T-helper 17 cell (primary cell): ENCODE measurements around the gene SLC8A1. TPM values are rescaled to one million over a fixed set of nuclear protein-coding genes. Genes with fewer than 3 reads are reported as not detected.

ENCODE experiments used
- ATAC-seq: fragments of 150-1000 bp; cut with Tn5 transposase; 2 replicates; pipeline ENCODE4 v1.10.0; 2021; ENCODE audit warnings: mild to moderate bottlenecking, moderate library complexity
- DNase-seq, 3 donors: peaks; one replicate each; pipeline versions ENCODE4 v3.0.0 to v3.0.0-alpha.2; 2020 to 2021
- H3K9me3 ChIP-seq: one replicate; pipeline ENCODE4 v1.7.0; 2013; ENCODE audit warnings: low read length, mild to moderate bottlenecking; ENCODE audit not compliant: control insufficient read depth, poor library complexity, severe bottlenecking
- H3K27ac Mint-ChIP-seq: one replicate; pipeline ENCODE4 v1.8.0; 2022; ENCODE audit warnings: mild to moderate bottlenecking, moderate library complexity, mixed read lengths
- H3K27me3 Mint-ChIP-seq: one replicate; pipeline ENCODE4 v1.8.0; 2022; ENCODE audit warnings: mixed read lengths
- H3K36me3 Mint-ChIP-seq: one replicate; pipeline ENCODE4 v1.8.0; 2022; ENCODE audit warnings: low read depth, mixed read lengths
- H3K4me1 Mint-ChIP-seq: one replicate; pipeline ENCODE4 v1.8.0; 2022; ENCODE audit warnings: mild to moderate bottlenecking, mixed read lengths
- H3K4me3 Mint-ChIP-seq: one replicate; pipeline ENCODE4 v1.8.0; 2022; ENCODE audit warnings: mild to moderate bottlenecking, moderate library complexity, mixed read lengths
- total RNA-seq, 4 donors: library from RNA in 2 of 4; stranded (reverse) in 2 of 4; gene quantifications; one replicate each; pipeline ENCODE4 v1.2.3 and lab custom pipeline; 2022 to 2026

Gene SLC8A1
- total RNA-seq, 2 donors from 2014 or later: 0.26 to 1.4 TPM

GRCh38 chr2:40118622-40119021, 333.3 kb downstream of the SLC8A1 start:
- no peaks in the 10 kb centered on the region for H3K9me3 ChIP-seq
- no peak overlapping the region for H3K4me3 Mint-ChIP-seq
- DNase-seq: no peak
- no peaks in the 10 kb centered on the region for H3K4me1 Mint-ChIP-seq
- H3K27me3 Mint-ChIP-seq: peaks cover 6% of the 10 kb centered on the region
- ATAC-seq: no peak
- no peaks in the 10 kb centered on the region for H3K36me3 Mint-ChIP-seq
- H3K27ac Mint-ChIP-seq: no peak overlapping the region

- Mint-ChIP-seq H3K27me3 (no peaks in the 10 kb centered on the region), H3K4me1 (no peaks in the 10 kb centered on the region), H3K36me3 (no peaks in the 10 kb centered on the region), H3K4me3 (no peak overlapping the region), H3K27ac (no peak overlapping the region)
- ATAC-seq: no peak
- no peak for DNase-seq
- H3K9me3 ChIP-seq: no peaks in the 10 kb centered on the region
Observed at GRCh38 chr2:40115894-40116293, 336.0 kb downstream of the SLC8A1 start.

- H3K27ac Mint-ChIP-seq: no peak overlapping the region
- H3K27me3 Mint-ChIP-seq: no peaks in the 10 kb centered on the region
- no peaks in the 10 kb centered on the region for H3K4me1 Mint-ChIP-seq
- no peaks in the 10 kb centered on the region for H3K9me3 ChIP-seq
- no peak overlapping the region for H3K4me3 Mint-ChIP-seq
- ATAC-seq (no peak), DNase-seq (no peak)
- no peaks in the 10 kb centered on the region for H3K36me3 Mint-ChIP-seq
Observed at GRCh38 chr2:40115348-40115747, 336.5 kb downstream of the SLC8A1 start.

GRCh38 chr2:40113997-40114396, 337.9 kb downstream of the SLC8A1 start:
- H3K4me3 Mint-ChIP-seq: no peak overlapping the region
- H3K4me1 Mint-ChIP-seq: no peaks in the 10 kb centered on the region
- H3K36me3 Mint-ChIP-seq: no peaks in the 10 kb centered on the region
- H3K27me3 Mint-ChIP-seq: no peaks in the 10 kb centered on the region
- ATAC-seq: no peak
- no peak for DNase-seq
- no peaks in the 10 kb centered on the region for H3K9me3 ChIP-seq
- H3K27ac Mint-ChIP-seq: no peak overlapping the region

- Mint-ChIP-seq H3K27ac (no peak overlapping the region), H3K4me1 (no peaks in the 10 kb centered on the region), H3K27me3 (no peaks in the 10 kb centered on the region), H3K36me3 (no peaks in the 10 kb centered on the region), H3K4me3 (no peak overlapping the region)
- ATAC-seq (no peak), DNase-seq (no peak)
- no peaks in the 10 kb centered on the region for H3K9me3 ChIP-seq
Observed at GRCh38 chr2:40113272-40113968, 338.5 kb downstream of the SLC8A1 start.

- Mint-ChIP-seq H3K4me1 (no peaks in the 10 kb centered on the region), H3K36me3 (no peaks in the 10 kb centered on the region), H3K27ac (no peak overlapping the region), H3K4me3 (no peak overlapping the region), H3K27me3 (no peaks in the 10 kb centered on the region)
- no peaks in the 10 kb centered on the region for H3K9me3 ChIP-seq
- ATAC-seq (no peak), DNase-seq (no peak)
Observed at GRCh38 chr2:40109381-40109780, 342.5 kb downstream of the SLC8A1 start.

- DNase-seq (no peak), ATAC-seq (no peak)
- no peak overlapping the region for H3K4me3 Mint-ChIP-seq
- no peaks in the 10 kb centered on the region for H3K4me1 Mint-ChIP-seq
- H3K27ac Mint-ChIP-seq: no peak overlapping the region
- no peaks in the 10 kb centered on the region for H3K36me3 Mint-ChIP-seq
- no peaks in the 10 kb centered on the region for H3K27me3 Mint-ChIP-seq
- H3K9me3 ChIP-seq: no peaks in the 10 kb centered on the region
Observed at GRCh38 chr2:40108851-40109250, 343.0 kb downstream of the SLC8A1 start.

GRCh38 chr2:40106061-40106460, 345.8 kb downstream of the SLC8A1 start:
- ATAC-seq: no peak
- no peak overlapping the region for H3K27ac Mint-ChIP-seq
- DNase-seq: no peak
- H3K27me3 Mint-ChIP-seq: no peaks in the 10 kb centered on the region
- H3K9me3 ChIP-seq: no peaks in the 10 kb centered on the region
- H3K36me3 Mint-ChIP-seq: no peaks in the 10 kb centered on the region
- H3K4me1 Mint-ChIP-seq: no peaks in the 10 kb centered on the region
- no peak overlapping the region for H3K4me3 Mint-ChIP-seq

- DNase-seq (no peak), ATAC-seq (no peak)
- Mint-ChIP-seq H3K4me3 (no peak overlapping the region), H3K27ac (no peak overlapping the region), H3K4me1 (no peaks in the 10 kb centered on the region), H3K36me3 (no peaks in the 10 kb centered on the region), H3K27me3 (no peaks in the 10 kb centered on the region)
- H3K9me3 ChIP-seq: no peaks in the 10 kb centered on the region
Observed at GRCh38 chr2:40105593-40105992, 346.3 kb downstream of the SLC8A1 start.

GRCh38 chr2:40103590-40103989, 348.3 kb downstream of the SLC8A1 start:
- Mint-ChIP-seq H3K4me1 (no peaks in the 10 kb centered on the region), H3K27me3 (no peaks in the 10 kb centered on the region), H3K36me3 (no peaks in the 10 kb centered on the region), H3K4me3 (no peak overlapping the region), H3K27ac (no peak overlapping the region)
- H3K9me3 ChIP-seq: no peaks in the 10 kb centered on the region
- ATAC-seq: no peak
- DNase-seq: no peak

GRCh38 chr2:40103163-40103562, 348.7 kb downstream of the SLC8A1 start:
- ATAC-seq: no peak
- H3K36me3 Mint-ChIP-seq: no peaks in the 10 kb centered on the region
- H3K27me3 Mint-ChIP-seq: no peaks in the 10 kb centered on the region
- H3K4me3 Mint-ChIP-seq: no peak overlapping the region
- no peak overlapping the region for H3K27ac Mint-ChIP-seq
- H3K4me1 Mint-ChIP-seq: no peaks in the 10 kb centered on the region
- H3K9me3 ChIP-seq: no peaks in the 10 kb centered on the region
- DNase-seq: no peak

GRCh38 chr2:40102447-40102846, 349.4 kb downstream of the SLC8A1 start:
- Mint-ChIP-seq H3K27me3 (no peaks in the 10 kb centered on the region), H3K4me3 (no peak overlapping the region), H3K4me1 (no peaks in the 10 kb centered on the region), H3K27ac (no peak overlapping the region), H3K36me3 (no peaks in the 10 kb centered on the region)
- DNase-seq (no peak), ATAC-seq (no peak)
- H3K9me3 ChIP-seq: no peaks in the 10 kb centered on the region

- H3K27ac Mint-ChIP-seq: no peak overlapping the region
- no peaks in the 10 kb centered on the region for H3K36me3 Mint-ChIP-seq
- H3K27me3 Mint-ChIP-seq: no peaks in the 10 kb centered on the region
- ATAC-seq: no peak
- H3K4me3 Mint-ChIP-seq: no peak overlapping the region
- no peak for DNase-seq
- no peaks in the 10 kb centered on the region for H3K9me3 ChIP-seq
- H3K4me1 Mint-ChIP-seq: no peaks in the 10 kb centered on the region
Observed at GRCh38 chr2:40101131-40101575, 350.7 kb downstream of the SLC8A1 start.

GRCh38 chr2:40100676-40101075, 351.2 kb downstream of the SLC8A1 start:
- H3K27me3 Mint-ChIP-seq: no peaks in the 10 kb centered on the region
- H3K27ac Mint-ChIP-seq: no peak overlapping the region
- H3K9me3 ChIP-seq: no peaks in the 10 kb centered on the region
- H3K4me1 Mint-ChIP-seq: no peaks in the 10 kb centered on the region
- DNase-seq: no peak
- H3K4me3 Mint-ChIP-seq: no peak overlapping the region
- H3K36me3 Mint-ChIP-seq: no peaks in the 10 kb centered on the region
- no peak for ATAC-seq
